SK-N-SH (cell line): ENCODE results near the gene MAEA. TPM values are rescaled to one million over a fixed set of nuclear protein-coding genes. Genes with fewer than 3 reads are reported as not detected.
A peak's percentile ranks its signal among the peaks of the same experiment; 100 is the strongest.

Source experiments
- CHD2 ChIP-seq: fragments of 150-350 bp; IDR thresholded peaks from 2 replicates; pipeline ENCODE4 v1.6.1; 2018; ENCODE audit warnings: low read length; ENCODE audit not compliant: partially characterized antibody
- FOSL2 ChIP-seq: IDR thresholded peaks from 2 replicates; pipeline ENCODE4 v1.4.0; 2012; ENCODE audit warnings: low read depth, mild to moderate bottlenecking, moderate library complexity, borderline replicate concordance
- JUND ChIP-seq: IDR thresholded peaks from 2 replicates; pipeline ENCODE4 v1.4.0; 2012
- NRF1 ChIP-seq: IDR thresholded peaks from 2 replicates; pipeline ENCODE4 v1.6.1; 2012; ENCODE audit warnings: low read depth, mild to moderate bottlenecking, low read length
- PBX3 ChIP-seq: IDR thresholded peaks from 2 replicates; pipeline ENCODE4; 2012
- POLR2AphosphoS5 ChIP-seq: IDR thresholded peaks from 2 replicates; pipeline ENCODE4 v1.6.1; 2012; ENCODE audit warnings: low read depth, low read length
- RAD21 ChIP-seq: IDR thresholded peaks from 2 replicates; pipeline ENCODE4 v1.6.1; 2012; ENCODE audit warnings: mild to moderate bottlenecking, low read length
- RCOR1 ChIP-seq: fragments of 150-350 bp; IDR thresholded peaks from 2 replicates; pipeline ENCODE4 v1.6.1; 2017; ENCODE audit warnings: antibody characterized with exemption, low read length
- RFX5 ChIP-seq: IDR thresholded peaks from 2 replicates; pipeline ENCODE4 v1.6.1; 2012; ENCODE audit warnings: mild to moderate bottlenecking, improper control_type of control experiment, low read length
- RXRA ChIP-seq: IDR thresholded peaks from 2 replicates; pipeline ENCODE4 v1.4.0; 2012; ENCODE audit warnings: low read depth, mild to moderate bottlenecking, borderline replicate concordance
- SIN3A ChIP-seq: IDR thresholded peaks from 2 replicates; pipeline ENCODE4 v1.6.1; 2012; ENCODE audit warnings: low read depth, mild to moderate bottlenecking, low read length, moderate library complexity, borderline replicate concordance
- SMC3 ChIP-seq: IDR thresholded peaks from 2 replicates; pipeline ENCODE4 v1.6.1; 2012; ENCODE audit warnings: low read depth, low read length, improper control_type of control experiment
- TAF1 ChIP-seq: IDR thresholded peaks from 2 replicates; pipeline ENCODE4 v1.6.1; 2012; ENCODE audit warnings: low read depth, mild to moderate bottlenecking, low read length, moderate library complexity, borderline replicate concordance
- USF2 ChIP-seq: fragments of 150-350 bp; IDR thresholded peaks from 2 replicates; pipeline ENCODE4 v1.6.1; 2017; ENCODE audit warnings: antibody characterized with exemption, low read length, low read depth, borderline replicate concordance
- YY1 ChIP-seq: IDR thresholded peaks from 2 replicates; pipeline ENCODE4 v1.4.0; 2012; ENCODE audit warnings: low read depth, mild to moderate bottlenecking
- polyA plus RNA-seq, 3 experiments: library from polyadenylated mRNA; depleted of rRNA; stranded (reverse); fragments of >200 nt; gene quantifications; 2 replicates each; pipeline ENCODE4 v1.2.3, GENCODE V29; 2012
- TF ChIP-seq, protein P1 (sequence below): IDR thresholded peaks from 2 replicates; pipeline ENCODE4 v1.6.1; 2012; ENCODE audit warnings: mild to moderate bottlenecking, low read depth, low read length, moderate library complexity
- TF ChIP-seq, protein P2 (sequence below): IDR thresholded peaks from 2 replicates; pipeline ENCODE4 v1.4.0; 2012; ENCODE audit warnings: low read depth
- TF ChIP-seq, protein P3 (sequence below): fragments of 200-600 bp; sonication (generic); IDR thresholded peaks from 2 replicates; pipeline ENCODE4 v1.6.1; 2017; ENCODE audit warnings: antibody characterized with exemption, mild to moderate bottlenecking, moderate library complexity
- TF ChIP-seq, protein P4 (sequence below): IDR thresholded peaks from 2 replicates; pipeline ENCODE4 v1.4.0; 2012; ENCODE audit warnings: low read depth, borderline replicate concordance

The MAEA gene
- polyA plus RNA-seq, 1 of the 3 experiments (the other 2 are of a cell fraction): 128 TPM

DNA sequence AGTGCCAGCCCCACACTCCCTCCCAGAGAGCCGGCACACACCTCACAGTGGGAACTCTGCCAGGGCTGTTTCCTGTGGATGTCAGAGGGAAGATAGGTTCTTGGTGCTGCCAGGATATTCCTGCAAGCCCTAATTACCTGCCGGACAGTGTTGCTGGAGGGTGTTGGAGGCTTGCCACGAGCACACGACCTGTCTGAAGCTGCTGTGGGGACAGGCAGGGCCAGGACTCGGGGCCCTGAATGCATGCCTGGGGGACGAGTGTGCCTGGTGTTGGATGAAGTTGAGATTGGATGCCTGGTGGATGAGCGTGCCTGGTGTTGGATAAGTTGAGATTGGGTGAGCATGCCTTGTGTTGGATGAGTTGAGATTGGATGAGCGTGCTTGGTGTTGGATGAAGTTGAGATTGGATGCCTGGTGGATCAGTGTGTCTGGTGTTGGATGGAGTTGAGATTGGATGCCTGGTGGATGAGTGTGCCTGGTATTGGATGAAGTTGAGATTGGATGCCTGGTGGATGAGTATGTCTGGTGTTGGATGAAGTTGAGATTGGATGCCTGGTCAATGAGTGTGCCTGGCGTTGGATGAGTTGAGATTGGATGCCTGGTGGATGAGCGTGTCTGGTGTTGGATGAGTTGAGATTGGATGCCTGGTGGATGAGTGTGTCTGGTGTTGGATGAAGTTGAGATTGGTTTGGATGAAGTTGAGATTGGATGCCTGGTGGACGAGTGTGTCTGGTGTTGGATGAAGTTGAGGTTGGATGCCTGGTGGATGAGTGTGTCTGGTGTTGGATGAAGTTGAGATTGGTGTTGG lies 34.1 kb downstream of the MAEA start (continued):
- no peak for TF ChIP-seq RCOR1
- peak; percentile 99 for TF ChIP-seq FOSL2
- TF ChIP-seq, protein P1, sequence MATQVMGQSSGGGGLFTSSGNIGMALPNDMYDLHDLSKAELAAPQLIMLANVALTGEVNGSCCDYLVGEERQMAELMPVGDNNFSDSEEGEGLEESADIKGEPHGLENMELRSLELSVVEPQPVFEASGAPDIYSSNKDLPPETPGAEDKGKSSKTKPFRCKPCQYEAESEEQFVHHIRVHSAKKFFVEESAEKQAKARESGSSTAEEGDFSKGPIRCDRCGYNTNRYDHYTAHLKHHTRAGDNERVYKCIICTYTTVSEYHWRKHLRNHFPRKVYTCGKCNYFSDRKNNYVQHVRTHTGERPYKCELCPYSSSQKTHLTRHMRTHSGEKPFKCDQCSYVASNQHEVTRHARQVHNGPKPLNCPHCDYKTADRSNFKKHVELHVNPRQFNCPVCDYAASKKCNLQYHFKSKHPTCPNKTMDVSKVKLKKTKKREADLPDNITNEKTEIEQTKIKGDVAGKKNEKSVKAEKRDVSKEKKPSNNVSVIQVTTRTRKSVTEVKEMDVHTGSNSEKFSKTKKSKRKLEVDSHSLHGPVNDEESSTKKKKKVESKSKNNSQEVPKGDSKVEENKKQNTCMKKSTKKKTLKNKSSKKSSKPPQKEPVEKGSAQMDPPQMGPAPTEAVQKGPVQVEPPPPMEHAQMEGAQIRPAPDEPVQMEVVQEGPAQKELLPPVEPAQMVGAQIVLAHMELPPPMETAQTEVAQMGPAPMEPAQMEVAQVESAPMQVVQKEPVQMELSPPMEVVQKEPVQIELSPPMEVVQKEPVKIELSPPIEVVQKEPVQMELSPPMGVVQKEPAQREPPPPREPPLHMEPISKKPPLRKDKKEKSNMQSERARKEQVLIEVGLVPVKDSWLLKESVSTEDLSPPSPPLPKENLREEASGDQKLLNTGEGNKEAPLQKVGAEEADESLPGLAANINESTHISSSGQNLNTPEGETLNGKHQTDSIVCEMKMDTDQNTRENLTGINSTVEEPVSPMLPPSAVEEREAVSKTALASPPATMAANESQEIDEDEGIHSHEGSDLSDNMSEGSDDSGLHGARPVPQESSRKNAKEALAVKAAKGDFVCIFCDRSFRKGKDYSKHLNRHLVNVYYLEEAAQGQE: no peak; the same call in 1 of the 2 replicates
- TF ChIP-seq RXRA: no peak; the same call in 1 of the 2 replicates
- TF ChIP-seq SMC3: no peak
- no peak; the same call in 1 of the 2 replicates for TF ChIP-seq POLR2AphosphoS5
- TF ChIP-seq RFX5: no peak
- no peak for TF ChIP-seq NRF1
- TF ChIP-seq, protein P2, sequence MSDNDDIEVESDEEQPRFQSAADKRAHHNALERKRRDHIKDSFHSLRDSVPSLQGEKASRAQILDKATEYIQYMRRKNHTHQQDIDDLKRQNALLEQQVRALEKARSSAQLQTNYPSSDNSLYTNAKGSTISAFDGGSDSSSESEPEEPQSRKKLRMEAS: peak; percentile 54; the same call in 1 of the 2 replicates
- no peak for TF ChIP-seq TAF1
- TF ChIP-seq RAD21: no peak
- no peak for TF ChIP-seq CHD2
- 0 out of 2 replicates have a peak, but pooled peaks have one; percentile 33 for TF ChIP-seq PBX3
- TF ChIP-seq SIN3A: no peak
- TF ChIP-seq, protein P3, sequence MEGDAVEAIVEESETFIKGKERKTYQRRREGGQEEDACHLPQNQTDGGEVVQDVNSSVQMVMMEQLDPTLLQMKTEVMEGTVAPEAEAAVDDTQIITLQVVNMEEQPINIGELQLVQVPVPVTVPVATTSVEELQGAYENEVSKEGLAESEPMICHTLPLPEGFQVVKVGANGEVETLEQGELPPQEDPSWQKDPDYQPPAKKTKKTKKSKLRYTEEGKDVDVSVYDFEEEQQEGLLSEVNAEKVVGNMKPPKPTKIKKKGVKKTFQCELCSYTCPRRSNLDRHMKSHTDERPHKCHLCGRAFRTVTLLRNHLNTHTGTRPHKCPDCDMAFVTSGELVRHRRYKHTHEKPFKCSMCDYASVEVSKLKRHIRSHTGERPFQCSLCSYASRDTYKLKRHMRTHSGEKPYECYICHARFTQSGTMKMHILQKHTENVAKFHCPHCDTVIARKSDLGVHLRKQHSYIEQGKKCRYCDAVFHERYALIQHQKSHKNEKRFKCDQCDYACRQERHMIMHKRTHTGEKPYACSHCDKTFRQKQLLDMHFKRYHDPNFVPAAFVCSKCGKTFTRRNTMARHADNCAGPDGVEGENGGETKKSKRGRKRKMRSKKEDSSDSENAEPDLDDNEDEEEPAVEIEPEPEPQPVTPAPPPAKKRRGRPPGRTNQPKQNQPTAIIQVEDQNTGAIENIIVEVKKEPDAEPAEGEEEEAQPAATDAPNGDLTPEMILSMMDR: no peak
- TF ChIP-seq USF2: no peak
- TF ChIP-seq, protein P4, sequence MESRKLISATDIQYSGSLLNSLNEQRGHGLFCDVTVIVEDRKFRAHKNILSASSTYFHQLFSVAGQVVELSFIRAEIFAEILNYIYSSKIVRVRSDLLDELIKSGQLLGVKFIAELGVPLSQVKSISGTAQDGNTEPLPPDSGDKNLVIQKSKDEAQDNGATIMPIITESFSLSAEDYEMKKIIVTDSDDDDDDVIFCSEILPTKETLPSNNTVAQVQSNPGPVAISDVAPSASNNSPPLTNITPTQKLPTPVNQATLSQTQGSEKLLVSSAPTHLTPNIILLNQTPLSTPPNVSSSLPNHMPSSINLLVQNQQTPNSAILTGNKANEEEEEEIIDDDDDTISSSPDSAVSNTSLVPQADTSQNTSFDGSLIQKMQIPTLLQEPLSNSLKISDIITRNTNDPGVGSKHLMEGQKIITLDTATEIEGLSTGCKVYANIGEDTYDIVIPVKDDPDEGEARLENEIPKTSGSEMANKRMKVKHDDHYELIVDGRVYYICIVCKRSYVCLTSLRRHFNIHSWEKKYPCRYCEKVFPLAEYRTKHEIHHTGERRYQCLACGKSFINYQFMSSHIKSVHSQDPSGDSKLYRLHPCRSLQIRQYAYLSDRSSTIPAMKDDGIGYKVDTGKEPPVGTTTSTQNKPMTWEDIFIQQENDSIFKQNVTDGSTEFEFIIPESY: 0 out of 2 replicates have a peak, but pooled peaks have one; percentile 76
- peak; percentile 96 for TF ChIP-seq JUND
- TF ChIP-seq YY1: no peak
